Urinary bladder (tissue), 4 donors: ENCODE data around the gene TOP3B. TPM values are rescaled to one million over a fixed set of nuclear protein-coding genes. Genes with fewer than 3 reads are reported as not detected.

Source experiments
- DNase-seq: peaks from one replicate; pipeline ENCODE4 v3.0.0-alpha.2; 2015; ENCODE audit errors: extremely low spot score
- H3K27ac ChIP-seq: one replicate; pipeline ENCODE4 v1.5.1; 2013; ENCODE audit warnings: low read depth, mild to moderate bottlenecking, moderate library complexity
- H3K36me3 ChIP-seq: one replicate; pipeline ENCODE4 v1.6.1; 2013; ENCODE audit warnings: mild to moderate bottlenecking, moderate library complexity; ENCODE audit not compliant: insufficient read depth
- H3K4me1 ChIP-seq: one replicate; pipeline ENCODE4 v1.6.1; 2013; ENCODE audit warnings: mild to moderate bottlenecking, moderate library complexity; ENCODE audit not compliant: insufficient read depth
- H3K4me3 ChIP-seq: one replicate; pipeline ENCODE4 v1.5.1; 2013; ENCODE audit warnings: low read depth, low read length
- WGBS: extraction: QIAGEN DNeasy Blood & Tissue Kit; methylation state at CpG from one replicate; pipeline ENCODE4 v1.1.7; 2013; 5-methylcytosine and 5-hydroxymethylcytosine counted together
- polyA plus RNA-seq: library from polyadenylated mRNA; stranded (reverse); fragments of 200-250 nt; gene quantifications from one replicate; pipeline ENCODE4 v1.2.3, GENCODE V29; 2013
- total RNA-seq: library from RNA; depleted of rRNA; stranded (reverse); fragments of >200 nt; gene quantifications from one replicate; pipeline ENCODE4 v1.2.3, GENCODE V29; 2014
- donor health status: healthy with polysubstance abuse.
- donor health status: healthy.

Gene TOP3B
- total and polyA plus RNA-seq, 2 donors = 12.6 to 20.7 TPM

- no peak for DNase-seq
- H3K27ac ChIP-seq = no peak overlapping the region
- no peaks in the 10 kb centered on the region for H3K36me3 ChIP-seq
- WGBS = 76% methylated on average over 7 of the region's 7 CpGs
- no peak overlapping the region for H3K4me3 ChIP-seq
- H3K4me1 ChIP-seq = no peaks in the 10 kb centered on the region
Observed at GRCh38 chr22:21980547-21980946, 2.0 kb downstream of the TOP3B start.

DNA sequence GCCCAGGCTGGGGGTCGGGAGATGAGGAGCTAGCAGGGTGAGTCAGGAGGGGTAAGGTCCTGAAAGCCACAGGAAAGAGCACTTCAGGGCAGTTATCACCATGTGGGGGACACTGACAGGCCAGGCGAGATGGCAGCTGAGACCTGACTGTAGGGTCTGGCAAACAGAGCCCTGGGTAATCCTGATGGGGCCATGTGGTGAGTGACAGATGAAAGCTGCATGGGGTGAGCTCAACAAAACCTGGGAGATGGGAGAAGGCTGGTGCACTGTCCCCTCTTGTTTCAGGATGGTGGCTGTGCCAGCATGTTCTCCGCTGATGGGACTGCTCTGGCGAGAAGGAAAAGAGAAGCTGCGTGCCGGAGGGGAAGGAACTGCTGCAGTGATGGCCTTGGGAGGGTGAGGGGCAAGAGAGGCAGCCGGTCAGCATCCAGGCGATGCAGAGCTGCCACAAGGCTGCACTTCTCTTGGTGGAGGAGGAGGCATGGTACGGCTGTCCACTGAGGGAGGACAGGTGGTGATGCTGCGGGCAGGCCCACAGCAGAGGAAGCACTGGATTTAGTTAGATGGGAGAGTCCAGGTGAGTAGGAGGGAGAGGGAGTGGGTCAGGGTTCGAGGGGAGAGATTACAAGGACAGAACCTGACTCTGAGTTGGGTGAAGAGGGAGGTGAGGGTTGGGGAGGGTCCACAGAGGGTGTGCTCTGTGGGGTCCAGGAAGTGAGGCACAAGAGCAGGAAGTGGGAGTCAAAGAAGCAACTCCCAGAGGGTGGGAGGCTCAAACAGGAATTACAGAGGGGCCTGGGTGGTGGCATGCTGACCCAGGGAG lies 3.8 kb downstream of the TOP3B start:
- Histone ChIP-seq H3K27ac (no peak overlapping the region), H3K4me1 (no peaks in the 10 kb centered on the region), H3K36me3 (no peaks in the 10 kb centered on the region), H3K4me3 (no peak overlapping the region)
- DNase-seq = no peak
- WGBS = 83% methylated on average over 11 of the region's 11 CpGs

DNA sequence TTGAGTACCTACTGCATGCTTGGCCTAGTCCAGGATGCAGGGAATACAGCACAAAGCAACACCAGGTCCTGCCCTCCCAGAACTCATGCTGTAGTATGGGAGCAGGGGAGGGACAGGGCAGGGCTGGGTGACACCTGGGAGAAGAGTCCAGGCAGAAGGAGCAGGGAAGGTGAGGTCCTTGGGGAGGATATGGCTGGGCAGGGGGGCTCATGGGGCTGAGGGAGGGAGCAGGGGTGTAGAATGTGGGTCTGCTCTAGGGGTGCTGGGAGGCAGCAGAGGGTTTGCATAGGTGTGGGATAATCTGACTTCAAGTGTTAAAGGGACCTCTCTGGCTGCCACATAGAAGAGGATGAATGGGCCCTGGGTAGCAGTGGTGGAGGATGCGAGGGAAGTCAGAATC lies 4.8 kb downstream of the TOP3B start:
- DNase-seq = no peak
- Histone ChIP-seq H3K27ac (no peak overlapping the region), H3K4me3 (no peak overlapping the region), H3K4me1 (no peaks in the 10 kb centered on the region), H3K36me3 (no peaks in the 10 kb centered on the region)
- whole genome bisulfite sequencing = 95% methylated on average over 1 of the region's 1 CpG

- H3K36me3 ChIP-seq = no peaks in the 10 kb centered on the region
- no peaks in the 10 kb centered on the region for H3K4me1 ChIP-seq
- no peak for DNase-seq
- H3K27ac ChIP-seq = no peak overlapping the region
- H3K4me3 ChIP-seq = no peak overlapping the region
- 93% methylated on average over 5 of the region's 5 CpGs for WGBS
Observed at GRCh38 chr22:21975854-21976345, 6.7 kb downstream of the TOP3B start.

DNA sequence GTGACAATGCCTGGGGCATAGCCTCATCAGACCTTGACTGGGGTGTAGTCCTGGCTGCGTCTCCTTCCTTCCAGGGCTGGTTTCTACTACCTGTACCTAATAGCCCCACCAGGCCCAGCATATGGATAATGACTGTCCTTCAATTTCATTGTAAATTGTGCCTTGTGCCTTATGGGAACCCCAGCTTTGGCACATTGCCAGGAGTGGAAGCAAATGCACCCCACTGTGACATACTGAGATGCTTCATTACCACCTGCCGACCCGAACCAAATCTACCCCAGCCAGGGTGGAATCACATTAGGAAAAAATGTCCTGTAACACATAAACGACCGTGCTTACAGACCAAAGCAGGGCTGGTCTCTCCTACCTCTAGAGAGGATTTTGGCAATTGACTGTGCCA lies 7.3 kb downstream of the TOP3B start:
- DNase-seq = no peak
- 92% methylated on average over 5 of the region's 5 CpGs for WGBS
- Histone ChIP-seq H3K36me3 (no peaks in the 10 kb centered on the region), H3K4me3 (no peak overlapping the region), H3K27ac (no peak overlapping the region), H3K4me1 (no peaks in the 10 kb centered on the region)

- WGBS = 95% methylated on average over 12 of the region's 12 CpGs
- H3K36me3 ChIP-seq = no peaks in the 10 kb centered on the region
Observed at GRCh38 chr22:21974058-21974649, 8.4 kb downstream of the TOP3B start.

DNA sequence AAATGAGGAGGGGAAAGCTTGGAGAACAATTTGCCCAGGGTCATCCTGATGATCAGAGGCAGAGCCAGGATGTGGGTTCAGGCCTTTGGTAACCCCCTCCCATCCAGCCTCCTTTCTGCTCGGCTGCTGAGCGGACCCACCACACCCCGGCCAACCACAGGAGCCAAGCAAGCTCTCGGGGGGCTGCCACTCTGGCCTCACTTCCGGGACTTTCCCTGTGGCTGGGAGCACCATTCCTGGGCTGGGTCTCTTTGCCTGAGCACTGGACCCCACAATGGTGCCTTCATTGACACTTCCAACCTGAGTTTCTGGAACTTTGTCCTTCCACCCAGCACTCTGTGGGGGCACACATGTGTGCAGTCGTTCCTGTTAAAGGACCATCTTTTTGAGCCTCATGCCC lies 9.8 kb downstream of the TOP3B start:
- H3K4me3 ChIP-seq = no peak overlapping the region

More at GRCh38 chr22:21974058-21974649, 8.4 kb downstream of the TOP3B start:
- no peaks in the 10 kb centered on the region for H3K4me1 ChIP-seq
- no peak overlapping the region for H3K4me3 ChIP-seq
- H3K27ac ChIP-seq = no peak overlapping the region
- no peak for DNase-seq

DNA sequence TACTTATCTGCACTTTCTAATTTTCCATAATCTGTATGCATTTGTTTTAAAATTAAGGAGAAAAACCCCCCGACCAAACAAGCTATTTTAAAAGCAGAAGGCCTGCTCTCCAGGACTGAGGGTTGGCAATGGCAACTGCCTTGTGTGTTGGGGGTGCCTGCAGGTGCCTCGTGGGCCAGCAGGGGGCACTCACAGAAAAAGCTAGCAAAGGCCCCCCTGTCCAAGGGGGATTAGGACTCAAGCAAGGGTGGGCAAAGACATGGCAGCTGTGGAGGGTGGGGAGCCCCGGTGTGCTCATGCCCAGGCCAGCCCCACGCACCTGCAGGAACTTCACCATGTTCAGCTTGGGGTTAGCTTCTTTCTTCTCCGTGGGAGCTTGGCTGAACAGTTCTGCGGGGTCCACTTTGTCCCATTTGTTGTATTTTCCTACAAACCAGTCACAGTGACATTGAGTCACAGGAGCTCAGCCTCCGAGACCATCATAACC lies 10.3 kb downstream of the TOP3B start:
- no peaks in the 10 kb centered on the region for H3K36me3 ChIP-seq
- DNase-seq = no peak
- no peaks in the 10 kb centered on the region for H3K4me1 ChIP-seq
- WGBS = 76% methylated on average over 7 of the region's 7 CpGs
- no peak overlapping the region for H3K27ac ChIP-seq
- H3K4me3 ChIP-seq = no peak overlapping the region

More for the DNA sequence above, 9.8 kb downstream of the TOP3B start:
- no peak for DNase-seq
- H3K36me3 ChIP-seq = no peaks in the 10 kb centered on the region
- no peaks in the 10 kb centered on the region for H3K4me1 ChIP-seq
- no peak overlapping the region for H3K27ac ChIP-seq
- 87% methylated on average over 6 of the region's 6 CpGs for whole genome bisulfite sequencing

DNA sequence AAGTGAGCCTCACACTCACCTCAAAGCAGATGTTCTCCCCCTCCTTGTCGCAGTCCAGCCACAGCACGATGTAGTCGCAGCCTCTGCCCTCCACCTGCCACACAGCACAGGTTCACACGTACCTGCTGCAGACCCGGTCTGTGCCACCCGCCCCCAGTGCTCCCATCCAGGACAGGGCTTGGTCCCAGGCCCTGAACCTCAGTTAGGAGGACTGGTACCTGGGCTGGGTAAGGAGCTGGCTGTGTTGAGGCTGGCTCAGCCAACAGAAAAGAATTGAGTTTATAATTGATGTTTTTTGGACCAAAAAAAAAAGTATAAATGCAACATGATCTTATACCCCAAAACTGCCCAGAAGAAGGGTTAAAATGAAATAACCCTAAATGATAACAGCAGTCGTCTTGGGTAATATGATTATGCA lies 10.7 kb downstream of the TOP3B start:
- WGBS = 92% methylated on average over 7 of the region's 7 CpGs
- H3K27ac ChIP-seq = no peak overlapping the region
- H3K4me1 ChIP-seq = no peaks in the 10 kb centered on the region
- H3K36me3 ChIP-seq = no peaks in the 10 kb centered on the region
- H3K4me3 ChIP-seq = no peak overlapping the region
- DNase-seq = no peak

DNA sequence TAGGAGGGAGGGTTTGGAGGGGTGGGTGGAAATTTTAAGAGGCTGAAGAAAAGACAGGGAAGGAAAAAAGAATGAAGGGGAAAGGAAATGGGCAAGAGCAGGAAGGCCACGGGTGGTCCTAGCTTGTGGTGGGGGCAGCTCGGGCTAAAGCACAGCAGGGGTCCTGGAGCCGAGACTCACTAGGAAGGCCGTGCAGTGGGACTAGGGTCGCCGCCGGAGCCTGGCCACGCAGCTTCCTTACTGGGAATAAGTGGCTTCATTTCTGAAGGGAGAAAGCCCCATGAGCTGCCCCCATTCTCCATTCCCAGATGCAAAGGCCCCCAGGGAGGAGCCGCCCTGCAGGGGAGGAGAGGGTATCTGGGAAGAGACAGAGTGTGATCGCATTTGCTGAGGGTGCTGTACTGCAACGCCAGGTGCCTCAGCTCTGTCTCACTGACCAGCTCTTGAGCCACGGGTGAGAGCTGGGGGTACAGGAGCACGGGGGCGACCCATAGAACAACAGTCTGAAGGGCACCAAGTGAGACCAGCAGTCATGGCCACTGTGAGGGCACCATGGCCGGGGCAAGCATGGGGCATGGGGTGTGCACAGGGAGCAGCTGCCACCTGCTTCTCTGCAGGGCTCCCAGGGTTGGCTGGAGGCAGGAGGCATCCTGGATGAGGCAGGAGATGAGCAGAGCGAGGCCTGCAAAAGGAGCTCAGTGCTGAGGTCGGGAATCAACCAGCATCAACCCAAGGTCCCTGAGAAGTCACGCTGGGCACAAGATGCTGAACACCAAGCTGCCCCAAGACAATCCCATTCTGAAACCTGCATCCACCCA lies 11.6 kb downstream of the TOP3B start:
- H3K4me3 ChIP-seq = no peak overlapping the region
- H3K4me1 ChIP-seq = no peaks in the 10 kb centered on the region
- WGBS = 93% methylated on average over 18 of the region's 18 CpGs
- H3K27ac ChIP-seq = no peak overlapping the region
- no peak for DNase-seq
- H3K36me3 ChIP-seq = no peaks in the 10 kb centered on the region

DNA sequence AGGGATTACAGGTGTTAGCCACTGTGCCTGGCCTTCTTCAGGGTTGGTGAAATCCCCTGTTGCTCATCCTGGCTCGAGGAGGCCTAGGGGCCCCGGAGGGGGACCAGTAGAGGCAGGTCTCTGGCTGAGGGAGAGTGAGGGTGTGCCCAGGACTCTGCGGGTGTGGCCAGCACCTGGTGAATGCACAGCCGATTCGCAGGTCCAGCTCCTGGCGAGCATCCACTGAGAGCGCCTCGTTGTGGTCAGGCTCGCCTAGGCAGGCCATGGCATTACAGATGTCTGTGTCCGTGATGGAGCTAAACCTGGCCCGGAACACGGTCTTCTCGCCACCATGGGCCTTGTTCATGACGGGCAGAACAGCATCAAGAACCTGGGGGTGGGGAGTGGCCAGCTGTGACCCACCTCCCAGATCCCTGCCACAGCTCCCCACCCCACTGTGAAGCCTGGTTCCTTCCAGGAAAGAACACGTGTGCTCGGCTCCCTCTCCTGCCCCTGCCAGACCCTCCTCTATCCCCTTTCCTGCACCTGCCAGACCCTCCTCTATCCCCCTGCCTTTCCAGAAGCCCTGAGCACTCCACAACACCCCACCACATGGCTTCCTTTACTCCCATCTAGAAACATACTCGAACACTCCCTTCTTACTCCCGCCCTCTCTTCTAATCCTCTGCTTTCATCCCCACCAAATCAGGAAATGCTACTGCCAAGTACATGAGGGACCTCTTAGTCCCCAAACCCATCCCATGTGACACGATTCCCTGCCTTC lies 12.4 kb downstream of the TOP3B start:
- Histone ChIP-seq H3K4me1 (no peaks in the 10 kb centered on the region), H3K27ac (no peak overlapping the region), H3K4me3 (no peak overlapping the region), H3K36me3 (no peaks in the 10 kb centered on the region)
- 89% methylated on average over 19 of the region's 19 CpGs for WGBS
- no peak for DNase-seq

- DNase-seq = no peak
- WGBS = 94% methylated on average over 5 of the region's 5 CpGs
- no peak overlapping the region for H3K4me3 ChIP-seq
- H3K36me3 ChIP-seq = peaks cover 4% of the 10 kb centered on the region
- H3K4me1 ChIP-seq = no peaks in the 10 kb centered on the region
- H3K27ac ChIP-seq = no peak overlapping the region
Observed at GRCh38 chr22:21968452-21969129, 14.0 kb downstream of the TOP3B start.
